GM21737 (cell line): ENCODE measurements around the gene C15orf61.
A peak's percentile ranks its signal among the peaks of the same experiment; 100 is the strongest.

ENCODE experiments used
- ATAC-seq: cut with Tn5 transposase; IDR thresholded peaks from one replicate; pipeline ENCODE4 v1.9.1; 2021; ENCODE audit warnings: mild to moderate bottlenecking, moderate library complexity; ENCODE audit not compliant: unreplicated experiment

The C15orf61 gene

GRCh38 chr15:67521029-67521782 is at the start of gene C15orf61:
TSS of gene C15orf61 (plus strand) at chr15:67521131. CDS start at chr15:67521249, 118 bp downstream.
- peak; percentile 79 for ATAC-seq

GRCh38 chr15:67472957-67473356 is 48.0 kb upstream of the C15orf61 start:
- no peak for ATAC-seq

GRCh38 chr15:67474405-67475110 is 46.4 kb upstream of the C15orf61 start:
- ATAC-seq, result no peak

GRCh38 chr15:67479781-67480505 is 41.0 kb upstream of the C15orf61 start:
- ATAC-seq, result no peak

GRCh38 chr15:67480741-67481140 is 40.2 kb upstream of the C15orf61 start:
- no peak for ATAC-seq

- ATAC-seq, result no peak
Observed at GRCh38 chr15:67481680-67482079, 39.3 kb upstream of the C15orf61 start.

GRCh38 chr15:67495585-67495984 is 25.3 kb upstream of the C15orf61 start:
- ATAC-seq, result no peak

GRCh38 chr15:67501177-67501835 is 19.6 kb upstream of the C15orf61 start:
- ATAC-seq, result no peak

- no peak for ATAC-seq
Observed at GRCh38 chr15:67501836-67502461, 19.0 kb upstream of the C15orf61 start.

GRCh38 chr15:67504056-67504455 is 16.9 kb upstream of the C15orf61 start:
- ATAC-seq, result no peak

GRCh38 chr15:67504796-67505195 is 16.1 kb upstream of the C15orf61 start:
- no peak for ATAC-seq

- no peak for ATAC-seq
Observed at GRCh38 chr15:67505675-67506572, 15.0 kb upstream of the C15orf61 start.

GRCh38 chr15:67506775-67507747 is 13.9 kb upstream of the C15orf61 start:
- no peak for ATAC-seq

- no peak for ATAC-seq
Observed at GRCh38 chr15:67508407-67508806, 12.5 kb upstream of the C15orf61 start.

- no peak for ATAC-seq
Observed at GRCh38 chr15:67509918-67510317, 11.0 kb upstream of the C15orf61 start.

GRCh38 chr15:67510597-67511190 is 10.2 kb upstream of the C15orf61 start:
- no peak for ATAC-seq

GRCh38 chr15:67511606-67512005 is 9.3 kb upstream of the C15orf61 start:
- no peak for ATAC-seq

GRCh38 chr15:67512140-67512539 is 8.8 kb upstream of the C15orf61 start:
- ATAC-seq, result no peak
